Gastroesophageal sphincter (tissue), 4 donors: ENCODE measurements around the gene VAV2. TPM values are rescaled to one million over a fixed set of nuclear protein-coding genes. Genes with fewer than 3 reads are reported as not detected.

Experiments used
- ATAC-seq: fragments of 150-250 bp; one replicate; pipeline ENCODE4 v1.9.1; 2016; ENCODE audit warnings: mild to moderate bottlenecking, moderate library complexity
- H3K27ac ChIP-seq, 4 donors: fragments of 200-600 bp; sonication (generic) in 3 of 4; 1 replicate in 3 of 4; 2 replicates in 1 of 4; pipeline ENCODE4 v1.5.1; 2016 to 2019
- H3K27me3 ChIP-seq: fragments of 200-600 bp; sonication (generic); one replicate; pipeline ENCODE4 v1.5.1; 2019
- H3K36me3 ChIP-seq, 2 donors: fragments of 200-600 bp; sonication (generic); one replicate each; pipeline ENCODE4 v1.5.1; 2019; ENCODE audit warnings: control low read depth in 1 of 2
- H3K4me1 ChIP-seq, 3 donors: fragments of 200-600 bp; sonication (generic); 1 replicate in 2 of 3; 2 replicates in 1 of 3; pipeline ENCODE4 v1.5.1; 2016 to 2019; ENCODE audit warnings: control low read depth in 2 of 3
- H3K4me3 ChIP-seq, 2 donors: fragments of 200-600 bp; sonication (generic); one replicate each; pipeline ENCODE4 v1.5.1; 2019; ENCODE audit warnings: mild to moderate bottlenecking in 1 of 2, moderate library complexity in 1 of 2
- H3K9me3 ChIP-seq, 3 donors: fragments of 200-600 bp; sonication (generic); one replicate each; pipeline ENCODE4 v1.5.1; 2017 to 2019; ENCODE audit warnings: control low read depth in 2 of 3
- CTCF ChIP-seq, 4 experiments: fragments of 200-600 bp in 2 of 4; fragments of 450-650 bp in 2 of 4; sonication (generic) in 1 of 4; IDR thresholded peaks; one replicate each; pipeline ENCODE4 v1.5.1; 2017 to 2019; ENCODE audit warnings: antibody characterized with exemption in 4 of 4, mild to moderate bottlenecking in 2 of 4, moderate library complexity in 2 of 4
- EP300 ChIP-seq: sonication (generic); formaldehyde crosslinking; IDR thresholded peaks from one replicate; pipeline ENCODE4 v1.6.1; 2017; ENCODE audit warnings: antibody characterized with exemption, mild to moderate bottlenecking
- POLR2A ChIP-seq, 2 donors: fragments of 450-650 bp; IDR thresholded peaks; one replicate each; pipeline ENCODE4 v1.6.1; 2017; ENCODE audit warnings: antibody characterized with exemption in 2 of 2, mild to moderate bottlenecking in 2 of 2, moderate library complexity in 1 of 2
- POLR2AphosphoS5 ChIP-seq: sonication (generic); formaldehyde crosslinking; IDR thresholded peaks from one replicate; pipeline ENCODE4 v1.6.1; 2017; ENCODE audit warnings: antibody characterized with exemption
- WGBS, 2 donors: methylation state at CpG; one replicate each; pipeline ENCODE4 v1.1.5; 2018; ENCODE audit warnings: low coverage in 1 of 2; 5-methylcytosine and 5-hydroxymethylcytosine counted together
- total RNA-seq, 4 donors: library from RNA; depleted of rRNA; stranded (reverse); fragments of >200 nt; gene quantifications; one replicate each; pipeline ENCODE4 v1.1.0, GENCODE V29; 2016

Gene VAV2
- total RNA-seq, result 10 to 100 TPM in 1 of 4 donors, 1 to 10 TPM in 3; 7.7 to 16.8 (median 8.9) TPM

- Histone ChIP-seq H3K4me3 (peak within 1 kb of the TSS; percentile 55 to 83), H3K9me3 (no peaks in the 10 kb centered on the region), H3K27ac (peak within 1 kb of the TSS; percentile 72 to 96 (median 90)), H3K4me1 (peaks cover 0 to 40% (median 18%) of the 10 kb centered on the region in 3 donors), H3K36me3 (no peaks in the 10 kb centered on the region), H3K27me3 (peaks cover 9% of the 10 kb centered on the region)
- ATAC-seq, result peak; percentile 52
- no peak for TF ChIP-seq POLR2AphosphoS5
- no peak for TF ChIP-seq POLR2A (IDR thresholded peaks at IDR 0.05)
- TF ChIP-seq CTCF (IDR thresholded peaks at IDR 0.05), result peak in 1 of 4 experiments; percentile 2
- TF ChIP-seq EP300, result no peak
- 0% methylated on average over 12 of the region's 124 CpGs; no CpG with 5 or more reads in 1 of the 2 donors for WGBS, 2 donors
These were observed at the start of gene VAV2 for GRCh38 chr9:133991964-133992779. Gene VAV2 (minus strand): TSS chr9:133992324. CDS start chr9:133992278, 46 bp downstream.

- peaks cover 0 to 99% of the 10 kb centered on the region in 2 donors for H3K36me3 ChIP-seq
- H3K27me3 ChIP-seq, result no peaks in the 10 kb centered on the region
- ATAC-seq, result no peak
- H3K4me1 ChIP-seq, result peaks cover 0 to 15% (median 7%) of the 10 kb centered on the region in 3 donors
- no peak for TF ChIP-seq POLR2AphosphoS5
- TF ChIP-seq POLR2A (IDR thresholded peaks at IDR 0.05), result no peak
- TF ChIP-seq CTCF (IDR thresholded peaks at IDR 0.05), result no peak
- no peak for TF ChIP-seq EP300
- H3K9me3 ChIP-seq, result peaks cover 0 to 13% (median 0%) of the 10 kb centered on the region in 3 donors
- H3K27ac ChIP-seq, result no peak overlapping the region
- WGBS, 2 donors, result 100% methylated on average over 1 to 2 of the region's 16 CpGs
- H3K4me3 ChIP-seq, result no peak overlapping the region
These were observed 49.5 kb upstream of the VAV2 start for GRCh38 chr9:134041649-134041962.

GRCh38 chr9:134040781-134041648 lies 48.9 kb upstream of the VAV2 start:
- 15% methylated on average over 2 of the region's 21 CpGs; no CpG with 5 or more reads in 1 of the 2 donors for WGBS, 2 donors
- Histone ChIP-seq H3K36me3 (peaks cover 0 to 99% of the 10 kb centered on the region in 2 donors), H3K27ac (no peak overlapping the region), H3K9me3 (peaks cover 0 to 13% (median 0%) of the 10 kb centered on the region in 3 donors), H3K4me3 (no peak overlapping the region), H3K4me1 (peaks cover 0 to 15% (median 7%) of the 10 kb centered on the region in 3 donors), H3K27me3 (no peaks in the 10 kb centered on the region)
- TF ChIP-seq POLR2A (IDR thresholded peaks at IDR 0.05) (no peak), EP300 (no peak), POLR2AphosphoS5 (no peak), CTCF (IDR thresholded peaks at IDR 0.05) (no peak)
- peak; percentile 34 for ATAC-seq

- Histone ChIP-seq H3K4me3 (no peak overlapping the region), H3K4me1 (peaks cover 0 to 15% (median 7%) of the 10 kb centered on the region in 3 donors), H3K36me3 (peaks cover 0 to 99% of the 10 kb centered on the region in 2 donors), H3K9me3 (peaks cover 0 to 13% (median 0%) of the 10 kb centered on the region in 3 donors), H3K27me3 (no peaks in the 10 kb centered on the region), H3K27ac (no peak overlapping the region)
- 95 to 96% methylated on average over 4 to 9 of the region's 17 CpGs for WGBS, 2 donors
- no peak for ATAC-seq
- TF ChIP-seq CTCF (IDR thresholded peaks at IDR 0.05), result no peak
- no peak for TF ChIP-seq EP300
These were observed 48.0 kb upstream of the VAV2 start for GRCh38 chr9:134040176-134040565.
